ENCODE data around the gene TBL3. TPM values are rescaled to one million over a fixed set of nuclear protein-coding genes. Genes with fewer than 3 reads are reported as not detected.

TBL3 gene
- polyA plus RNA-seq, 1 donor (not counting 4 experiments of a cell fraction or from before 2014, with no cell fraction given), result 27.8 TPM

GRCh38 chr16:1942047-1942809, 29.6 kb upstream of the TBL3 start:
- TF ChIP-seq CTCF (optimal IDR thresholded peaks at IDR 0.05 in 1 of 3, IDR thresholded peaks at IDR 0.05 in 1 of 3, conservative IDR thresholded peaks at IDR 0.05 in 1 of 3; ENCODE audit: extremely low read depth in 1 of 3, insufficient read depth in 2 of 3, low read length in 3 of 3) (no peak), EZH2 (IDR thresholded peaks at IDR 0.05; ENCODE audit: low read length) (no peak)
- H3K9me3 ChIP-seq (ENCODE audit: control insufficient read depth, low read depth, low read length), result no peaks in the 10 kb centered on the region
- dilution Hi-C loops (cut with MboI; ENCODE audit: extremely low pct_ligation_motif_present, low sequenced_read_pairs), result no loop called here
- peak overlapping the region; percentile 69 for H3K9ac ChIP-seq (ENCODE audit: control insufficient read depth, extremely low read depth, insufficient read depth, low read length)
- H3K79me2 ChIP-seq (ENCODE audit: control insufficient read depth, insufficient read depth, low read length), result no peaks in the 10 kb centered on the region
- peak overlapping the region; percentile 83 for H2AFZ ChIP-seq (ENCODE audit: control insufficient read depth, low read length)
- H3K4me2 ChIP-seq (ENCODE audit: control insufficient read depth, extremely low read depth, insufficient read depth, low read depth, low read length), result peak overlapping the region; percentile 88
- peak overlapping the region; percentile 14 for H3K27ac ChIP-seq (ENCODE audit: control insufficient read depth, insufficient read depth, low read length)
- H3K36me3 ChIP-seq (ENCODE audit: control insufficient read depth in 2 of 2, extremely low read depth in 1 of 2, insufficient read depth in 2 of 2, low read length in 2 of 2), result peaks cover 0 to 4% of the 10 kb centered on the region in 2 experiments
- DNase-seq (ENCODE audit: low read depth, low spot score), result no peak
- H3K4me1 ChIP-seq (ENCODE audit: control insufficient read depth, extremely low read depth, insufficient read depth, low read length), result peaks cover 20% of the 10 kb centered on the region
- FAIRE-seq, result no peak
- no peaks in the 10 kb centered on the region for H4K20me1 ChIP-seq (ENCODE audit: control insufficient read depth, extremely low read depth, insufficient read depth, low read length)
- H3K4me3 ChIP-seq (ENCODE audit: control insufficient read depth in 2 of 3, extremely low read depth in 1 of 3, insufficient read depth in 2 of 3, low read depth in 1 of 3, low read length in 3 of 3), result peak overlapping the region; percentile 72 to 93 (median 80)
- no peaks in the 10 kb centered on the region for H3K27me3 ChIP-seq (ENCODE audit: control insufficient read depth, extremely low read depth, insufficient read depth, low read length)
- no peaks in the 10 kb centered on the region for H3K9me1 ChIP-seq (ENCODE audit: control insufficient read depth, extremely low read depth, insufficient read depth, low read length)

- Histone ChIP-seq H3K27me3 (ENCODE audit: control insufficient read depth, extremely low read depth, insufficient read depth, low read length) (no peaks in the 10 kb centered on the region), H3K9me1 (ENCODE audit: control insufficient read depth, extremely low read depth, insufficient read depth, low read length) (no peaks in the 10 kb centered on the region), H3K4me1 (ENCODE audit: control insufficient read depth, extremely low read depth, insufficient read depth, low read length) (peaks cover 20% of the 10 kb centered on the region), H3K9ac (ENCODE audit: control insufficient read depth, extremely low read depth, insufficient read depth, low read length) (peak within 1 kb of the TSS; percentile 69), H3K4me3 (ENCODE audit: control insufficient read depth in 2 of 3, extremely low read depth in 1 of 3, insufficient read depth in 2 of 3, low read depth in 1 of 3, low read length in 3 of 3) (peak within 1 kb of the TSS; percentile 72 to 93 (median 80)), H3K27ac (ENCODE audit: control insufficient read depth, insufficient read depth, low read length) (peak within 1 kb of the TSS; percentile 63), H3K9me3 (ENCODE audit: control insufficient read depth, low read depth, low read length) (no peaks in the 10 kb centered on the region), H3K36me3 (ENCODE audit: control insufficient read depth in 2 of 2, extremely low read depth in 1 of 2, insufficient read depth in 2 of 2, low read length in 2 of 2) (peaks cover 0 to 4% of the 10 kb centered on the region in 2 experiments), H4K20me1 (ENCODE audit: control insufficient read depth, extremely low read depth, insufficient read depth, low read length) (no peaks in the 10 kb centered on the region), H2AFZ (ENCODE audit: control insufficient read depth, low read length) (peak within 1 kb of the TSS; percentile 85), H3K4me2 (ENCODE audit: control insufficient read depth, extremely low read depth, insufficient read depth, low read depth, low read length) (peak within 1 kb of the TSS; percentile 88), H3K79me2 (ENCODE audit: control insufficient read depth, insufficient read depth, low read length) (no peaks in the 10 kb centered on the region)
- DNase-seq (ENCODE audit: low read depth, low spot score) (no peak), FAIRE-seq (peak; percentile 26)
- dilution Hi-C loops (cut with MboI; ENCODE audit: extremely low pct_ligation_motif_present, low sequenced_read_pairs), result no loop called here
- TF ChIP-seq EZH2 (IDR thresholded peaks at IDR 0.05; ENCODE audit: low read length) (no peak), CTCF (optimal IDR thresholded peaks at IDR 0.05 in 1 of 3, IDR thresholded peaks at IDR 0.05 in 1 of 3, conservative IDR thresholded peaks at IDR 0.05 in 1 of 3; ENCODE audit: extremely low read depth in 1 of 3, insufficient read depth in 2 of 3, low read length in 3 of 3) (no peak)
Measured at GRCh38 chr16:1942810-1943726, 28.8 kb upstream of the TBL3 start, which contains the start of gene MSRB1. Gene MSRB1, minus strand, starts transcription at chr16:1943199. Its CDS starts 43 bp downstream, at chr16:1943156.

Data from keratinocyte (primary cell).